Ureter (tissue), 1 donor: Measurements from ENCODE around the gene RREB1. TPM values are rescaled to one million over a fixed set of nuclear protein-coding genes. Genes with fewer than 3 reads are reported as not detected.

ENCODE experiments used
- DNase-seq: peaks from one replicate; pipeline ENCODE4 v3.0.0-alpha.2; 2020; ENCODE audit warnings: low spot score
- total RNA-seq: library from RNA; stranded (reverse); gene quantifications from one replicate; pipeline ENCODE4 v1.2.4, GENCODE V29; 2023
- donor health status: DM: yes; HTN: yes; CAD: no.

The RREB1 gene
- total RNA-seq, 1 donor from 2014 or later: 74.6 TPM

- no peak for DNase-seq
Measured at GRCh38 chr6:7124636-7125035, 16.9 kb downstream of the RREB1 start.

DNA sequence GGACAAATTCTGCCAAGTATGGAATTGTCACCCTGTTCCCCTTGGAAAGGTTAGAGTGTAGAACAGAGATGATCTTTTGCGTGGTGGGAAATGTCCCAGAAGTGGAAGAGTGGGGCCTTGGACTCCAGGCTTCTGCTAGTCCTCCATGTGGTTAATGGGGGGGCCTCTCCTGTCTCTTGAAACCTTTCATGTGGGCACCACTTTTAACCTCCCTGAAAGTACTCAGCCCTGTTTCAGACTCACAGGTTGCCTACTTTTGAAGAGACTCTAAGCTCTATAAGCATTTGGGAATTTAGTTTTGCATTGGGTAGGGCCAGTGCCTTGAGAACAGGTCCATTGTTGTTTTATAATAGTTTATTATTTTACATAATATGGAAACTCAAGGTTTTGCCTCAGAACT, 17.5 kb downstream of the RREB1 start:
- DNase-seq: no peak

- no peak for DNase-seq
Measured at GRCh38 chr6:7126754-7127153, 19.0 kb downstream of the RREB1 start.

DNA sequence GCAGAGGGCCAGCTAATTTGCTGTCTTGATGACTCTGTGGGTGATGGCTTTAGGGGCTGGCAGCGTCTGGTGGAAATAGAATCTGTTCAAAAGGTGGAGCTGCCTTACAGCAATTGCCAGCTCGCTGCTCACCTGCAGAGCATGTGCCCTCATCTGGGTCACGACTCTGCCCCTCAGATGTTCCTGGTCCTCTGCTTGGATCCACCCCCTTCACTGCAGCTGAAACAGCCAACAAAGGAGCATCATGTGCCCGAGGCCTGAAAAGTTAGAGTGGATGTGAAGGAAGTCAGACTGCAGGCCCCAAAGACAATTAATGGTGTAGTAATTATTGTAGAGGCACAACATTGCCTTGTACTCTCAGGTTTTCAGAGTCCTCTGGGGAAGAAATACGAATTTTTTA, 19.9 kb downstream of the RREB1 start:
- no peak for DNase-seq

DNA sequence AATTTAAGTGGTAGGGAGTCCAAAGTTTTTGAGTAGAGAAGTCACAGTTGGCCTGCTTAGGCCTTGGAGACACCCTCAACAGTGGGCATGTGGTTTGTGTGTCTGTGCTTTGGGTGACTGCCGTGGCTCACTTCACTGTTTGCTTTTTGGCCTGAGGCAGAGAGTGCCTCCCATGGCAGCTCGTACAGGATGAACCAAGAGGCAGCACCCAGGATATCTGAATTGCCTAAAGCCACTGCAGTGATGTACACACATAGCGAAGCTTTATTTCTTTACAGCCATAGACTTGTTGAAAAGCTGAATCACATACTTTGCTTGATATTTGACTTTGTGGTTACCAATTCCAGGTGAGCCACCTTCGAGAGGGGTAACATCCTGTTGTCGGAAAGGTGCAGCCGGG, 21.6 kb downstream of the RREB1 start:
- no peak for DNase-seq

- DNase-seq: no peak
Measured at GRCh38 chr6:7129784-7130569, 22.2 kb downstream of the RREB1 start.

- no peak for DNase-seq
Measured at GRCh38 chr6:7131390-7131789, 23.6 kb downstream of the RREB1 start.

GRCh38 chr6:7132398-7133035, 24.8 kb downstream of the RREB1 start:
- DNase-seq: no peak

- DNase-seq: no peak
Measured at GRCh38 chr6:7134999-7135745, 27.4 kb downstream of the RREB1 start.

- no peak for DNase-seq
Measured at GRCh38 chr6:7135755-7136154, 28.0 kb downstream of the RREB1 start.

- no peak for DNase-seq
Measured at GRCh38 chr6:7136859-7137334, 29.1 kb downstream of the RREB1 start.

- DNase-seq: peak; percentile 57
Measured at GRCh38 chr6:7137335-7138045, 29.7 kb downstream of the RREB1 start.

DNA sequence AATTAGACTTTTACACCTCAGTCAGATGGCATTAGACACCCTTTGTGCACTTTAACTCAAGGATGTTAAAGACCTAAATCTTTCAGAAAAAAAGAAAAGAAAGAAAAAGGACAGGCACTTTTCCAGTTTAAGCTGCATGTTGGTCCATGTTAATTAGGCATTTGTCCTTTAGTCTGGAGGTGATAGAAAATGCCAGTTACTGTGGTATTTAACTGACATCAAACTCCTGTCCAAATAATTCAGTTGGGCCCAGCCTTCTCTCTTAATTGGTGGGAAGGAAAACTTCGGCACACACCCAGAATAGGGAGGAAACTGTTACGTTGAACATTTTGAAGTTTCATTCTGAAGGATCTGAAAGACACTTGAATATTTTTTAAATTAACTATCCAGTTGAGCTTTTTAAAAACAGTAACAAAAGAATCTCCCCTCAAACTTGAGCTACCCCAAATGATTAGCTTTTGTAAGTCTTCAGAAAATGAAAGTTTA, 30.3 kb downstream of the RREB1 start:
- DNase-seq: no peak

DNA sequence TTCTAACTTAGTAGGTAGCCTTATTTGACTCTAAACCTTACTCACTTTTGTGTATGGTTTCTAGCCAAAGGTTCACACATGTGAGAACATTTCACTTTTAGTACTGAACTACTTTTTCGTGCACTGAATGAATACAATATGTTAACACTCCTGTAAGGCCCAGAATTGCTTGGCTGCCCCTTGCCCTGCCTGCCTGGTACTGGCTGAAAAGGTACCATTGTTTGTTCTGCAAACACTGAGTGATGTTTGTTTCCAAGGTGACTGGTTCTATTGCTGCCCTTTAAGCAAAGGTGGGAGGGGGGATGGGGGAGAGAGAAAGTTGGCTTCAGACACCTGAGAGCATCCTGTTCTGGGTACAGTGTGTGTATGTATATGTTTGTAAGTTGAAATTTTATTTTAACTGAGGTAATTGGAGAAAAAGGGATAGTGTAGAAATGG, 31.2 kb downstream of the RREB1 start:
- no peak for DNase-seq

DNA sequence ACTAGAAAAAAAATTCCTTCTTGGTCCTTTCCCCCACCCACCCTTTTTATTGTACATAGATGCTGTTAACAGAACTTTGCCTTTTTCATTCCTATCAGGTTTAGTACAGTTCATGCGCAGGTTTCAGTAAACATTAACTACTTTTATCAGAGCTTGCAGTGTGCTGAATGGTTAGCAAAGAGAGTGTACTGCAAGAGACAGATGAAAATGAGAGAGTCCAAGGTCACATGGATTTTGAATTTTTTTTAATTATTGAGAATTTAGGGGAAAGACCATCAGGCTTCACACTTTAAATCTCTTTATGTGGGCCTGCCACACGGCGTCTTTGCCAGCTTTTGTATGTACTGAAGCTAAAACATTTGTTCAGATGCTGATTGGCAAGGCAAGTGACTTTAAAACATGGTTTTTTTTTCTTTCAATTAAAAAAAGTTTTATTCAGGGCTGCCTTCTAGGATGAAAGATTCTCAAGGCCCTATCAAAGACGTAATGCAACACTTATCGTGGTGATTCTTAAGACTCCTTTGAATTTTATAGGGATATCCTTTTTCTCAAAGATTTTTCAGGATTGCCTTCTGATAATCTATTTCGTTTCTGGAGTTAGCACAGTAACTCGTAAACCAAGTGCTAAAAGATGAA, 32.2 kb downstream of the RREB1 start:
- DNase-seq: no peak

- peak; percentile 87 for DNase-seq
Measured at GRCh38 chr6:7140631-7141378, 33.0 kb downstream of the RREB1 start.

DNA sequence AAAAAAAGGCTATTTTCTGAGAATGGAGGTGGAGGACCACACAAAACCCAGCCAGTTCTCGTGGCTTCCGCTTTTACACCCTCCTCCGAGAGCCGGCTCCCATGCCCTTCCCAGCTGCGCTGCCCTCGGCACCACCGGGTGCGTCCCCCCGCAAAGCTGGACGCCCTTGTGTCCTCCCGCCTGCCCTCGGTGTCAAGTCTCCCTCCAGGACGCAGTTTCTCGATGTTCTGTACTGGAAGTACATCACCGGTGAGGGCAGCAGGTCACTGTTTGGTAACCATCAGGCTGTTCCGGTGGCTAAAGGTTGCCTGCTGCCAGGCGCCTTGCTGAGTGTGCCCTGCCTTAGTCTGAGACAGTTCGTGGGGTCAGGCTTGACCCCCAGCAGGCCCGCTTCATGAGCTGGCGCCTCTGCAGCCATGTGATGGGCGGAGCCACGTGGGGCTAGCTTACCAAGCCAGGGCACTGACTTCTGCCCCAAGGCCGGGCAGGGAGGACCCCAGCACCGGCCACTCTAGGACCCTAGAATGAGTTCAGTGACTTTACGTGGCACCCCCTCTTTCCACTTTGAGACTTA, 34.6 kb downstream of the RREB1 start:
- DNase-seq: no peak

- no peak for DNase-seq
Measured at GRCh38 chr6:7142918-7143475, 35.2 kb downstream of the RREB1 start.

DNA sequence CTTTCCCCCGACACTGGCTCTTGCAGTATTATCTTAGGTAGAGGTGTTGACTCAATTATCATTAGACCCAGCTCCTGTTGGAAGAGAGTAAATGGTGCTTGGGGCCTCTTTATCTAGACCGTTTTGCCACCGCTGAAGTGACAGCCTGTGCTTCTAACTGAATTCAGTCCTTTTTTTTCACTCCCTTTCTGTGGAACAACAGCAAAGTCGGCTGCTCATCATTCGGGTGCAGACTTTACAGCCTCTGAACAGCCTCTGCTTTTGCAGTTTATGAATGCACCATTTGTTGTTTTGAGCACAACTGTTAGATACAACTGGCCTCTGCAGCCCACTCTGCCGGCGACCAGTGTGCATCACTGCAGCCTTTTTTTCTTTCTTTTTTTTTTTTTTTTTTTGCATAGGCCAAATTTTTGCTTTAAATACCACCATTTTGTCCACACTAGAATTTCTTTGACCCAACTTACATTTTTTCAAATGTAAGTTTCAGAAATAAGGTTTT, 35.8 kb downstream of the RREB1 start:
- DNase-seq: no peak
